ENCODE data around the gene SLC2A4. TPM values are rescaled to one million over a fixed set of nuclear protein-coding genes. Genes with fewer than 3 reads are reported as not detected.

The SLC2A4 gene
- total RNA-seq, 1 donor from 2014 or later: 0.30 TPM

GRCh38 chr17:7262935-7263800 lies 18.4 kb upstream of the SLC2A4 start:
- H3K27me3 Mint-ChIP-seq (ENCODE audit: low read depth, unreplicated experiment): peaks cover 14% of the 10 kb centered on the region
- peak overlapping the region; percentile 57 for H3K4me3 Mint-ChIP-seq (ENCODE audit: unreplicated experiment)
- peaks cover 3% of the 10 kb centered on the region for H3K9me3 Mint-ChIP-seq (ENCODE audit: unreplicated experiment)
- Histone ChIP-seq H3K4me1 (ENCODE audit: insufficient read depth, low read length) (peaks cover 12% of the 10 kb centered on the region), H3K9me3 (ENCODE audit: insufficient read depth, low read depth, low read length) (no peaks in the 10 kb centered on the region), H3K4me2 (ENCODE audit: low read length) (peak overlapping the region; percentile 80), H3K36me3 (ENCODE audit: insufficient read depth, low read length) (no peaks in the 10 kb centered on the region), H3K4me3 (ENCODE audit: insufficient read depth, low read depth, low read length) (no peak overlapping the region), H3K79me2 (ENCODE audit: insufficient read depth, low read length) (no peaks in the 10 kb centered on the region), H3K27ac (ENCODE audit: low read depth, low read length) (no peak overlapping the region), H3K9ac (ENCODE audit: low read length) (no peak overlapping the region), H3K27me3 (ENCODE audit: insufficient read depth, low read length) (peaks cover 14% of the 10 kb centered on the region), H2AFZ (ENCODE audit: low read depth, low read length) (peak overlapping the region; percentile 67), H4K20me1 (ENCODE audit: insufficient read depth, low read length) (no peaks in the 10 kb centered on the region)
- peaks cover 6% of the 10 kb centered on the region for H3K36me3 Mint-ChIP-seq (ENCODE audit: low read depth, unreplicated experiment)
- no peak for DNase-seq (ENCODE audit: low read depth)
- H3K27ac Mint-ChIP-seq (ENCODE audit: unreplicated experiment): peak overlapping the region; percentile 45
- FAIRE-seq: no peak
- peaks cover 3% of the 10 kb centered on the region for H3K4me1 Mint-ChIP-seq (ENCODE audit: low read depth, unreplicated experiment)
- TF ChIP-seq CTCF (IDR thresholded peaks at IDR 0.05; ENCODE audit: insufficient read depth, low read depth, low read length): no peak
- no peak for TF ChIP-seq EZH2 (IDR thresholded peaks at IDR 0.05; ENCODE audit: insufficient read depth, low read length)

GRCh38 chr17:7263801-7264078 lies 17.8 kb upstream of the SLC2A4 start:
- H2AFZ ChIP-seq (ENCODE audit: low read depth, low read length): peak overlapping the region; percentile 67
- H3K27ac Mint-ChIP-seq (ENCODE audit: unreplicated experiment): no peak overlapping the region
- no peak overlapping the region for H3K4me3 ChIP-seq (ENCODE audit: insufficient read depth, low read depth, low read length)
- H4K20me1 ChIP-seq (ENCODE audit: insufficient read depth, low read length): no peaks in the 10 kb centered on the region
- no peak overlapping the region for H3K4me3 Mint-ChIP-seq (ENCODE audit: unreplicated experiment)
- TF ChIP-seq CTCF (IDR thresholded peaks at IDR 0.05; ENCODE audit: insufficient read depth, low read depth, low read length): no peak
- TF ChIP-seq EZH2 (IDR thresholded peaks at IDR 0.05; ENCODE audit: insufficient read depth, low read length): no peak
- peak overlapping the region; percentile 80 for H3K4me2 ChIP-seq (ENCODE audit: low read length)
- H3K79me2 ChIP-seq (ENCODE audit: insufficient read depth, low read length): no peaks in the 10 kb centered on the region
- peaks cover 3% of the 10 kb centered on the region for H3K4me1 Mint-ChIP-seq (ENCODE audit: low read depth, unreplicated experiment)
- H3K9me3 Mint-ChIP-seq (ENCODE audit: unreplicated experiment): peaks cover 3% of the 10 kb centered on the region
- peaks cover 14% of the 10 kb centered on the region for H3K27me3 Mint-ChIP-seq (ENCODE audit: low read depth, unreplicated experiment)
- no peak for FAIRE-seq
- no peak for DNase-seq (ENCODE audit: low read depth)
- no peak overlapping the region for H3K27ac ChIP-seq (ENCODE audit: low read depth, low read length)
- no peaks in the 10 kb centered on the region for H3K9me3 ChIP-seq (ENCODE audit: insufficient read depth, low read depth, low read length)
- H3K9ac ChIP-seq (ENCODE audit: low read length): no peak overlapping the region
- peaks cover 14% of the 10 kb centered on the region for H3K27me3 ChIP-seq (ENCODE audit: insufficient read depth, low read length)
- H3K36me3 ChIP-seq (ENCODE audit: insufficient read depth, low read length): no peaks in the 10 kb centered on the region
- peaks cover 12% of the 10 kb centered on the region for H3K4me1 ChIP-seq (ENCODE audit: insufficient read depth, low read length)
- peaks cover 3% of the 10 kb centered on the region for H3K36me3 Mint-ChIP-seq (ENCODE audit: low read depth, unreplicated experiment)

GRCh38 chr17:7266784-7267183 lies 14.7 kb upstream of the SLC2A4 start:
- DNase-seq (ENCODE audit: low read depth) (peak; percentile 4), FAIRE-seq (no peak)
- H3K27me3 Mint-ChIP-seq (ENCODE audit: low read depth, unreplicated experiment): peaks cover 12% of the 10 kb centered on the region
- TF ChIP-seq EZH2 (IDR thresholded peaks at IDR 0.05; ENCODE audit: insufficient read depth, low read length): no peak
- TF ChIP-seq CTCF (IDR thresholded peaks at IDR 0.05; ENCODE audit: insufficient read depth, low read depth, low read length): no peak
- no peaks in the 10 kb centered on the region for H4K20me1 ChIP-seq (ENCODE audit: insufficient read depth, low read length)
- peaks cover 7% of the 10 kb centered on the region for H3K4me1 ChIP-seq (ENCODE audit: insufficient read depth, low read length)
- H3K9me3 Mint-ChIP-seq (ENCODE audit: unreplicated experiment): peaks cover 3% of the 10 kb centered on the region
- no peaks in the 10 kb centered on the region for H3K9me3 ChIP-seq (ENCODE audit: insufficient read depth, low read depth, low read length)
- H3K4me3 ChIP-seq (ENCODE audit: insufficient read depth, low read depth, low read length): no peak overlapping the region
- no peak overlapping the region for H3K27ac ChIP-seq (ENCODE audit: low read depth, low read length)
- peak overlapping the region; percentile 59 for H3K27ac Mint-ChIP-seq (ENCODE audit: unreplicated experiment)
- no peak overlapping the region for H3K9ac ChIP-seq (ENCODE audit: low read length)
- H3K36me3 Mint-ChIP-seq (ENCODE audit: low read depth, unreplicated experiment): no peaks in the 10 kb centered on the region
- no peak overlapping the region for H3K4me3 Mint-ChIP-seq (ENCODE audit: unreplicated experiment)
- H3K79me2 ChIP-seq (ENCODE audit: insufficient read depth, low read length): no peaks in the 10 kb centered on the region
- no peak overlapping the region for H2AFZ ChIP-seq (ENCODE audit: low read depth, low read length)
- no peak overlapping the region for H3K4me2 ChIP-seq (ENCODE audit: low read length)
- no peaks in the 10 kb centered on the region for H3K36me3 ChIP-seq (ENCODE audit: insufficient read depth, low read length)
- H3K27me3 ChIP-seq (ENCODE audit: insufficient read depth, low read length): peaks cover 13% of the 10 kb centered on the region
- peaks cover 3% of the 10 kb centered on the region for H3K4me1 Mint-ChIP-seq (ENCODE audit: low read depth, unreplicated experiment)

All from astrocyte (in vitro differentiated cells and primary cell).